Left renal cortex interstitium (tissue), 4 donors: ENCODE data around the gene PCDHGA12. TPM values are rescaled to one million over a fixed set of nuclear protein-coding genes. Genes with fewer than 3 reads are reported as not detected.
"Not testable (repeated sequence)": the region's sequence is repeated elsewhere in the genome, so short reads cannot be mapped to it uniquely, and the experiment has no call there.

Experiments
- DNase-seq, 4 donors: peaks; one replicate each; pipeline ENCODE4 v3.0.0-alpha.2; 2013; ENCODE audit warnings: low read depth in 4 of 4, low spot score in 2 of 4, missing footprints in 1 of 4
- polyA plus RNA-seq, 4 donors: library from polyadenylated mRNA; unstranded; fragments of 120-200 nt; gene quantifications; one replicate each; pipeline ENCODE4 v1.2.1, GENCODE V29; 2013; ENCODE audit not compliant: insufficient read length in 4 of 4

PCDHGA12 gene
- polyA plus RNA-seq, 4 donors: 1.1 to 2.4 (median 1.5) TPM

- not testable (repeated sequence) for DNase-seq
Observed at GRCh38 chr5:141407790-141408505, 22.4 kb upstream of the PCDHGA12 start, which contains the start of gene PCDHGB6. PCDHGB6 (plus strand) TSS chr5:141408021; CDS start chr5:141408203, 182 bp downstream.

DNA sequence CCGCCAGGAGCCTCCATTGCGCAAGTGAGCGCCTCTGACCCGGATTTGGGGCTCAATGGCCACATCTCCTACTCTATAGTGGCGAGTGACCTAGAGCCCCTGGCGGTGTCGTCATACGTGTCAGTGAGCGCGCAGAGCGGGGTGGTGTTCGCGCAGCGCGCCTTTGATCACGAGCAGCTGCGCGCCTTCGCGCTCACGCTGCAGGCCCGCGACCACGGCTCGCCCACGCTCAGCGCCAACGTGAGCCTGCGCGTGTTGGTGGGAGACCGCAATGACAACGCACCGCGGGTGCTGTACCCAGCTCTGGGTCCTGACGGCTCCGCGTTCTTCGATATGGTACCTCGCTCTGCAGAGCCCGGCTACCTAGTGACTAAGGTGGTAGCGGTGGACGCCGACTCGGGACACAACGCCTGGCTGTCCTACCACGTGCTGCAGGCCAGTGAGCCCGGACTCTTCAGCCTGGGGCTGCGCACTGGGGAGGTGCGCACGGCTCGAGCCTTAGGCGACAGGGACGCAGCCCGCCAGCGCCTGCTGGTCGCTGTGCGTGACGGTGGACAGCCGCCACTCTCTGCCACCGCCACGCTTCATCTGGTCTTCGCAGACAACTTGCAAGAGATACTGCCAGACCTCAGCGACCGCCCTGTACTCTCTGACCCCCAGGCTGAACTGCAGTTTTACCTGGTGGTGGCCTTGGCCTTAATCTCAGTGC lies 20.6 kb upstream of the PCDHGA12 start:
- no peak for DNase-seq

DNA sequence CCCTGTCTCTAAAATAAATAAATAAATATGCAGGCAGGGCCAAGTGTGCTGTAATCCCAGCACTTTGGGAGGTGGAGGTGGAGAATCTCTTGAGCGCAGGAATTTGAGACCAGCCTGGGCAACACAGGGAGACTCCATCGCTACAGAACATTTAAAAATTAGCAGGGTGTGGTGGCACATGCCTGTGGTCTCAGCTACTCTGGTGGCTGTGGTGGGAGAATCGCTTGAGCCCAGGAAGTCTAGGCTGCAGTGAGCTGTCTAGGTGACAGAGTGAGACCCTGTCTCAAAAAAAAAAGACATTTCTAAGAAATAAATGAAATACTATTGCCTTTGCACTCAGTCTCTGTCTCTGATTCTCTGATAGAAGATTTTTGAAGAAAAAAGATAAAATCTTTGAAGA lies 18.7 kb upstream of the PCDHGA12 start:
- DNase-seq: no peak

DNA sequence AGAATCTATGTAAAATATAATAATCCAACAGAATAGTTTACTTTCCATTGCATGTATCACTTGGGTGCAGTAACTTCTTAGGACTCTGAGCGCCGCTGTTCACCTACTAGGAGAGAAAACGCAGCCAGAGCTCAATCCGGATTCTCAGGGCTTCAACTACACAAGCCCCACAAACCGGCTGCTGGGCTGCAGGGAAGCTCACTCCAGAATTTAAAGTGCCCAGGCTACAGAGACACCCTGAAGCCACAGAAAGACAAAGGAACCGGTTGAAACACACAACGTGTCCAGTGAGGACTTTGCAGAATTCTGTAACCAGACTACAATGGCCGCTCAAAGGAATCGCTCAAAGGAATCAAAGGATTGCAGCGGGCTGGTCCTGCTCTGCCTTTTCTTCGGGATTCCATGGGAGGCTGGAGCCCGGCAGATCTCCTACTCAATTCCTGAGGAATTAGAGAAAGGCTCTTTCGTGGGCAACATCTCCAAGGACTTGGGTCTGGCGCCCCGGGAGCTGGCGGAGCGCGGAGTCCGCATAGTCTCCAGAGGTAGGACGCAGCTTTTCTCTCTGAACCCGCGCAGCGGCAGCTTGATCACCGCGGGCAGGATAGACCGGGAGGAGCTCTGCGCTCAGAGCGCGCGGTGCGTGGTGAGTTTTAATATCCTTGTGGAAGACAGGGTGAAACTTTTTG lies 17.3 kb upstream of the PCDHGA12 start, which contains the start of gene PCDHGA10:
PCDHGA10 (plus strand) TSS at position 134 of the 686 bp plus-strand sequence; CDS start at position 323, 189 bp downstream.
- DNase-seq: no peak

DNA sequence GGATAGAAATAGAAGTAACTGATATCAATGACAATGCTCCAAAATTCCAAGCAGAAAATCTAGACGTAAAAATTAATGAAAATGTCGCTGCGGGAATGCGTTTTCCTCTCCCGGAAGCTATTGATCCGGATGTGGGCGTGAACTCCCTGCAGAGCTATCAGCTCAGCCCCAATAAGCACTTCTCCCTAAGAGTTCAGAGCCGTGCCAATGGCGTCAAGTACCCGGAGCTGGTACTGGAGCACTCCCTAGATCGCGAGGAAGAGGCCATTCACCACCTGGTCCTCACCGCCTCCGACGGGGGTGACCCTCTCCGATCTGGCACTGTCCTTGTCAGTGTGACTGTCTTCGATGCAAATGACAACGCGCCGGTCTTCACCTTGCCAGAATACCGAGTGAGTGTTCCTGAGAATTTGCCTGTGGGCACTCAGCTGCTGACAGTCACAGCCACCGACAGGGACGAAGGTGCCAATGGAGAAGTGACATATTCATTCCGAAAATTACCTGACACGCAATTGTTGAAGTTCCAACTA lies 16.7 kb upstream of the PCDHGA12 start:
- DNase-seq: no peak

- DNase-seq: not testable (repeated sequence)
Observed at GRCh38 chr5:141414548-141415274, 15.6 kb upstream of the PCDHGA12 start.

DNA sequence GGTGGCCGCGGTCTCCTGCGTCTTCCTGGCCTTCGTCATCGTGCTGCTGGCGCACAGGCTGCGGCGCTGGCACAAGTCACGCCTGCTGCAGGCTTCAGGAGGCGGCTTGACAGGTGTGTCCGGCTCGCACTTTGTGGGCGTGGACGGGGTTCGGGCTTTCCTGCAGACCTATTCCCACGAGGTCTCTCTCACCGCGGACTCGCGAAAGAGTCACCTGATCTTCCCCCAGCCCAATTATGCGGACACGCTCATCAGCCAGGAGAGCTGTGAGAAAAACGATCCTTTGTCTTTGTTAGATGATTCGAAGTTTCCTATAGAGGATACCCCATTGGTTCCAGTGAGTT lies 15.1 kb upstream of the PCDHGA12 start:
- DNase-seq: not testable (repeated sequence)

GRCh38 chr5:141417494-141418172 lies 12.7 kb upstream of the PCDHGA12 start, which contains the start of gene PCDHGB7:
PCDHGB7 (plus strand) TSS chr5:141417677; CDS start chr5:141417860, 183 bp downstream.
- DNase-seq: peak in 2 of 4 donors; percentile 29 to 43

GRCh38 chr5:141419074-141419880 lies 11.0 kb upstream of the PCDHGA12 start:
- no peak for DNase-seq

- DNase-seq: no peak
Observed at GRCh38 chr5:141420855-141421488, 9.3 kb upstream of the PCDHGA12 start, which contains the start of gene PCDHGA11. PCDHGA11 (plus strand) TSS chr5:141421051; CDS start chr5:141421228, 177 bp downstream.

DNA sequence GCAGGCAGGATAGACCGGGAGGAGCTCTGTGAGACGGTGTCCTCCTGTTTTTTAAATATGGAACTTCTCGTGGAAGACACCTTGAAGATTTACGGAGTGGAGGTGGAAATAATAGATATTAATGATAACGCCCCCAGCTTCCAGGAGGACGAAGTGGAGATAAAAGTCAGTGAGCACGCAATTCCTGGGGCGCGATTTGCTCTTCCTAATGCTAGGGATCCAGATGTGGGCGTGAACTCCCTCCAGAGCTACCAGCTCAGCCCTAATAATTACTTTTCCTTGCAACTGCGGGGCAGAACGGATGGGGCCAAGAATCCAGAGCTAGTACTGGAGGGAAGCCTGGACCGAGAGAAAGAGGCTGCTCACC lies 8.8 kb upstream of the PCDHGA12 start:
- DNase-seq: no peak

GRCh38 chr5:141422742-141423291 lies 7.5 kb upstream of the PCDHGA12 start:
- DNase-seq: no peak

DNA sequence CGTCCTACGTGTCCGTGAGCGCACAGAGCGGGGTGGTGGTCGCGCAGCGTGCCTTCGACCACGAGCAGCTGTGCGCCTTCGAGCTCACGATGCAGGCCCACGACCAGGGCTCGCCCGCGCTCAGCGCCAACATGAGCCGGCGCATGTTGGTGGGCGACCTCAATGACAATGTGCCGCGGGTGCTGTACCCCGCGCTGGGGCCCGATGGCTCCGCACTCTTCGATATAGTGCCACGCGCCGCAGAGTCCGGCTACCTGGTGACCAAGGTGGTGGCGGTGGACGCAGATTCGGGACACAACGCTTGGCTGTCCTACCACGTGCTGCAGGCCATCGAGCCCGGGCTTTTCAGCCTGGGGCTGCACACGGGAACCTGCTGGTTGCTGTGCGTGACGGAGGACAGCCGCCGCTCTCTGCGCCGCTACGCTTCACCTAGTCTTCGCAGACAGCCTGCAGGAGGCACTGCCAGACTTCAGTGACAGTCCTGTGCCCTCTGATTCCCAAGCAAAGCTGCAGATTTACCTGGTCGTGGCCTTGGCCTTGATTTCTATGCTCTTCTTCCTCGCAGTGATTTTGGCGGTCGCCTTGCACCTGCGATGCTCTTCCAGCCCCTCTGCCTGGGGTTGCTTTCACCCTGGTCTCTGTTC lies 2.4 kb upstream of the PCDHGA12 start:
- no peak for DNase-seq

DNA sequence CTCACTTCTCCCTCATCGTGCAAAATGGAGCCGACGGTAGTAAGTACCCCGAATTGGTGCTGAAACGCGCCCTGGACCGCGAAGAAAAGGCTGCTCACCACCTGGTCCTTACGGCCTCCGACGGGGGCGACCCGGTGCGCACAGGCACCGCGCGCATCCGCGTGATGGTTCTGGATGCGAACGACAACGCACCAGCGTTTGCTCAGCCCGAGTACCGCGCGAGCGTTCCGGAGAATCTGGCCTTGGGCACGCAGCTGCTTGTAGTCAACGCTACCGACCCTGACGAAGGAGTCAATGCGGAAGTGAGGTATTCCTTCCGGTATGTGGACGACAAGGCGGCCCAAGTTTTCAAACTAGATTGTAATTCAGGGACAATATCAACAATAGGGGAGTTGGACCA lies 979 bp downstream of the PCDHGA12 start:
- no peak for DNase-seq

GRCh38 chr5:141432308-141432707 lies 2.0 kb downstream of the PCDHGA12 start:
- not testable (repeated sequence) for DNase-seq

GRCh38 chr5:141432726-141433125 lies 2.4 kb downstream of the PCDHGA12 start:
- DNase-seq: not testable (repeated sequence)

DNA sequence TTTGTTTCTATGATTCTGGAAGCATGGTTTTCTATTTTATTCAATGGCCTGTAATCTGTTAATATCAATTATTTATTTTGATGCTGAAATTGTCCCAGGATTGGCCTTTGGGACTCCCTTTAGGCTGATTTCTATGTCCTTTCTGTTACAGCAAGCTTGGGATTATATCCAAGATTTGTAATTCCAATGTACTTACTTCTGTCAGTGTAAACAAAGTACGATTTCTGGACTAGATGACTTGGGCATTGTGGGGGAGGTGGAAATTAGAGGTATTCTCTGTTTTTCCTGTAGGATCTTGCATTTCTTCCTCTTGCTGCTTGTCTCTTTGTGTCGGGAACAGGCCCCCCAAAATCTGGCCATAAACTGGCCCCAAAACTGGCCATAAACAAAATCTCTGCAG lies 3.7 kb downstream of the PCDHGA12 start:
- no peak for DNase-seq

DNA sequence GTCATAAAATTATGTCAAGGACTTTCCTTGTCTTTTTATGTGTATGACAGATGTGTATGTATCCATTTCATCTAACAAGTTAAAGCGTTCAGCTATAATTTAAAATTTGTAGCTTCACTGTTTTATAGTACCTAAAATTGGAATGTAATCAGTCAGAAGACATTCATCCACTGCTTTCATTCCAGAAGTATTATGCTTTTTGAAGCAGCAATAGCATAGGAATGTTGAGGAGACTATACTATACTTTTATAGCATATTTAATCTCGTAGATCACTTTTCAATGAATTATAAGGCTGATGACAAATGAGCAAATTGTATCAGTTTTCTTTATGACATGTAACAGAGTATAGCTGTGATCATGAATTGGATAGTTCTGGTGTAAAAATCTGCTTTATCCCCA lies 6.9 kb downstream of the PCDHGA12 start:
- no peak for DNase-seq
